GM12872 (cell line): ENCODE data around the gene CDKAL1.

Source experiments
- TF ChIP-seq, protein P1 (sequence below): IDR thresholded peaks from 3 replicates; pipeline ENCODE4 v1.5.1; 2011; ENCODE audit warnings: low read depth, mild to moderate bottlenecking, low read length, moderate library complexity; ENCODE audit not compliant: insufficient read depth

The CDKAL1 gene

DNA sequence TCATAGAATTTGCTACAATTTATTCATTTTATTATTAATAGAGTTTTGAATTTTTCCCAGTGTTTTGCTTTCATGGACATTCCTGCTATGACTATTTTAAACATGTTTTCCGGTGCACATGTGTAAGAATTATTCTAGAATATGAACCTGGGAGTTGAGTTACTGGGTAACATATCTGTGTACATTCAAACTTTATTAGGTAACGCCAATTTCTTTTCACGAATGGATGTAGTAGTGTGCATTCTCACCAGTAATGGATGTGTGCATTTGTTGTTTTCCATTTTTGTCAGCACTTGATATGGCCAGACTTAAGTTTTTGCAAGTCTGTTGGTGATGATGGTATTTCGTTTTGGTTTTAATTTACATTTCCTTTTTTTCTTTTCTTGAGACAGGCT, 118.8 kb downstream of the CDKAL1 start:
- TF ChIP-seq, protein P1, sequence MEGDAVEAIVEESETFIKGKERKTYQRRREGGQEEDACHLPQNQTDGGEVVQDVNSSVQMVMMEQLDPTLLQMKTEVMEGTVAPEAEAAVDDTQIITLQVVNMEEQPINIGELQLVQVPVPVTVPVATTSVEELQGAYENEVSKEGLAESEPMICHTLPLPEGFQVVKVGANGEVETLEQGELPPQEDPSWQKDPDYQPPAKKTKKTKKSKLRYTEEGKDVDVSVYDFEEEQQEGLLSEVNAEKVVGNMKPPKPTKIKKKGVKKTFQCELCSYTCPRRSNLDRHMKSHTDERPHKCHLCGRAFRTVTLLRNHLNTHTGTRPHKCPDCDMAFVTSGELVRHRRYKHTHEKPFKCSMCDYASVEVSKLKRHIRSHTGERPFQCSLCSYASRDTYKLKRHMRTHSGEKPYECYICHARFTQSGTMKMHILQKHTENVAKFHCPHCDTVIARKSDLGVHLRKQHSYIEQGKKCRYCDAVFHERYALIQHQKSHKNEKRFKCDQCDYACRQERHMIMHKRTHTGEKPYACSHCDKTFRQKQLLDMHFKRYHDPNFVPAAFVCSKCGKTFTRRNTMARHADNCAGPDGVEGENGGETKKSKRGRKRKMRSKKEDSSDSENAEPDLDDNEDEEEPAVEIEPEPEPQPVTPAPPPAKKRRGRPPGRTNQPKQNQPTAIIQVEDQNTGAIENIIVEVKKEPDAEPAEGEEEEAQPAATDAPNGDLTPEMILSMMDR = no peak

DNA sequence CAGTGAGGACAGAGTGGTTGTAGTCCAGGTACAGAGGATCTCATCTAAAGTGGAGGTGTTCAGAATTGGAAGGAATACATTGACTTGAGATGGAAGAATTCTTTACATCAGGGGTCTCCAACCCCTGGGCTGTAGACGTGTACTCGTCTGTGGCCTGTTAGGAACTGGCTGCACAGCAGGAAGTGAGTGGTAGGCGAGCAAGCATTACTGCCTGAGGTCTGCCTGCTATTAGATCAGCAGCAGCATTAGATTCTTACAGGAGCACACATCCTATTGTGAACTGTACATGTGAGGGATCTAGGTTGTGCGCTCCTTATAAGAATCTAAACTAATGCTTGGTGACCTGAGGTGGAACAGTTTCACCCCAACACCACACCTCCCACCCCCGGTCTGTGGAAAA, 121.1 kb downstream of the CDKAL1 start:
- TF ChIP-seq, protein P1 = no peak

DNA sequence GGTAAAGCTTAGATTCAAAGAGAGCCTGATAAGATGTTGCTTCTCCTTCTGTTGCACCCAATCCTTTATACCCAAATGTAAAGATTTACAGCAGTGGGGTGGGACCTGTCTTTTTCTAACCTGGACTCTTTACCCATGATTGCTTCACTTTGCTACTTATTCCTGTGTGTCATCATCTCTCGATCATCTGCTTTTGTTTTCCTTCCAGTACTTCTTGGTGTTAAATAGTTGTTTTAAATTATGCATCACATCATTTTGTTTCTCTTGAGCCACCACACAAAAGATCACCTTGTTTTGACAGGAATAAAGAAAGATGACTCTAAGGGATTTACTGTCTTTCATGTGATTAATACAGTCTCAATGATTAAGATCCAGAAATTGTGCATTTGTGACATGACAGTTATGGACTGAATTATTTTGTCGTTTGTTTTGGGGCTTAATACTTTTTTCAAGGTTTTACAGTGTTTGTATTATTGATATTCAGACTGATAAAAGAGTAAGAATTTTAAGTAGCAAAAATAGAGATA, 123.1 kb downstream of the CDKAL1 start:
- TF ChIP-seq, protein P1 = no peak

DNA sequence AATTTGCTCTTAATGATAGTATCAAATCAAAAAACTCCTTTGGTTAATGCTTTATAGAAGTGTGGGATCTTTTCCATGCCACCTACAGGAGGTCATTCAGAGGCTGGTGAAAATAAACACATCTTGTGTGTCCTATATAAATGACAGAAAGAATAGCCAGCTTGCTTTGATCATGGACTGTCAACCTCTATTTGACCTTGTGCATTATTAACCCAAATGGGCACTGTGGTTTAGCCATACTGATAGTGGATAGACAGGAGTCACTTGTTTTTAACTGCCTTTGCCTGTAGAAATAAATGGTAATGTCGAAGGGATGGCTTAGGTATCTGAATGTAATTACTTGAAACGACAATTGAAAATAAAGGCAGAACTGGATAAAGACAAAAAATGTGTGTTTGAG, 123.8 kb downstream of the CDKAL1 start:
- TF ChIP-seq, protein P1 = no peak

DNA sequence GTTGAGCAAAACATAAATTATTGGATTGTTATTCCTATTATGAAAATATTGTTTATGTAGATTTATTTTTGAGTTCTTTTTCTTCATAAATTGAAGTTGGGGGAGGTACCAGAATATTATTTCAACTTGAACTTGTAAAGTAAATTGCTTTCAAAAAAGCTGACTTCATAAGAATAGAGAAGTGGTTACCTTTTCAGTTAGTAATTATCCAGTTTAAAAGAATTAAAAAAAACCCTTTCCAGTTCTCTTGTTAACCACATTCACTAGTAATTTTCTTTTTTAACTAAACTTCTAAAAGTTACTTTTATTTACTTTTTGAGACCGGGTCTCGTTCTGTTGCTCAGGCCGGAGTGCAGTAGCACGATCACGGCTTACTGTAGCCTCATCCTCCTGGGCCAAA, 124.3 kb downstream of the CDKAL1 start:
- TF ChIP-seq, protein P1 = no peak

DNA sequence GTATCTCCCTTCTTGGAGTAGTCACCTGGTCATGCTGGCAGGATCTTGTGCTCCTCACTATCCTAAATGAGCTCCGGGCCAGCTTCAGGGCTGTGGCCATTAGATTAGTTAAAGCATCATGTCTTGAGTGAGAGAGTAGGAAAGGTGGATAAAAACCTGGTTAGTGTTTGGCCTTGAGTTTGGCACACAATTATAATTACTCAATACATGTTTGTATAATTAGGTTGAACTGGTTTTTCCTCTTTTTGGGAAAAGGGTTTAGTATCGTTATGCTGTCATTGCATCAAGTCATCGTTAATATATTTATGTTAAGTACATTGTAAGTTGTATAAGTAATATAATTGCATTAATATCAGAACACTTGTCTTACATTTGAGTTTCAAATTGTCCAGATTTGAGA, 126.3 kb downstream of the CDKAL1 start:
- TF ChIP-seq, protein P1 = no peak

DNA sequence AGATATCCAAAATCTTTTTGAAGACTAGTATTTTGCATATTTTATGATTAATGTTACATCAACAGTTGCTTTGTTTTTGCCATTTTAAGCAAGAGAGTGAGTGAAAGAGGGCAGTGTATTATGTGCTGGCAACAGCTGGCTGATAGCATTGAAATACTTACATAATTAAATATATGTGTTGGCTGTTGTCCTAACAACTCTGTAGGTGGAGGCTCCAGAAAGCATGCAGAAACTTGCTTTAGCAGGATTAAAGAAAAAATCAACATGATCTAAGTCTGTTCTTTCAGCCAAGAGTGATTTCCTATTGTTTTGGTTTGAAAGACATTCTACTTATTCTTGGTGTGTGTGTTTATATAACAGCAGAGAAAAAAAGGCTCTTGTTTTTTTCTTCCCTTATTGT, 127.5 kb downstream of the CDKAL1 start:
- TF ChIP-seq, protein P1 = no peak
